Cardiac septum (tissue), 1 donor: ENCODE measurements around the gene OR51I2. TPM values are rescaled to one million over a fixed set of nuclear protein-coding genes. Genes with fewer than 3 reads are reported as not detected.

Experiments
- DNase-seq: peaks from one replicate; pipeline ENCODE4 v3.0.0-alpha.2; 2020; ENCODE audit warnings: low spot score
- intact Hi-C: fragments of 100-400 bp; cut with DNase I; formaldehyde crosslinking; loops from one replicate; pipeline ENCODE4 v1.14.0; 2022
- long read RNA-seq: library from polyadenylated mRNA; unstranded; transcript quantifications from one replicate; pipeline ENCODE4 v2.0.0, GENCODE V29; 2021
- total RNA-seq: library from RNA; stranded (reverse); fragmentation: NEBNext Ultra II Directional; extraction: Animal tissue kit (Norgen Biotek cat#: 25700); gene quantifications from one replicate; pipeline ENCODE4 v1.2.1, GENCODE V29; 2021
- donor health status: DM: no; HTN: no; CAD: no.

Gene OR51I2
- not detected for total RNA-seq
- long read RNA-seq, partial matches to known transcripts, result 0 of 1 reads
- long read RNA-seq, other reads (novel, unspliced or antisense), result 1 of 1 reads

- DNase-seq, result no peak
- intact Hi-C loops, result no loop called here
These were observed at the start of gene OR51I2 for GRCh38 chr11:5449023-5449422. Gene OR51I2, plus strand, starts transcription at chr11:5449323. Its CDS starts 4,166 bp downstream, at chr11:5453489.

- no peak for DNase-seq
- intact Hi-C loops, result no loop called here
These were observed 44.0 kb upstream of the OR51I2 start for GRCh38 chr11:5405173-5405572.

GRCh38 chr11:5420993-5421392 is 28.1 kb upstream of the OR51I2 start:
- intact Hi-C loops, result no loop called here
- DNase-seq, result no peak

GRCh38 chr11:5421811-5422210 is 27.3 kb upstream of the OR51I2 start, which contains the start of gene OR51Q1:
Gene OR51Q1, plus strand, starts transcription at chr11:5422111. Its CDS starts 90 bp downstream, at chr11:5422201.
- DNase-seq, result no peak
- intact Hi-C loops, result no loop called here

- DNase-seq, result no peak
- intact Hi-C loops, result no loop called here
These were observed 26.0 kb upstream of the OR51I2 start for GRCh38 chr11:5423131-5423530.

GRCh38 chr11:5441414-5441813 is 7.7 kb upstream of the OR51I2 start, which contains the start of gene OR51I1:
Gene OR51I1, minus strand, starts transcription at chr11:5441514. Its CDS starts 0 bp downstream, at chr11:5441514.
- no peak for DNase-seq
- intact Hi-C loops, result no loop called here

- DNase-seq, result no peak
- intact Hi-C loops, result no loop called here
These were observed 5.2 kb upstream of the OR51I2 start for GRCh38 chr11:5443835-5444393.

- no peak for DNase-seq
- intact Hi-C loops, result no loop called here
These were observed 309 bp downstream of the OR51I2 start for GRCh38 chr11:5449432-5449831.

- intact Hi-C loops, result no loop called here
- no peak for DNase-seq
These were observed 12.0 kb downstream of the OR51I2 start for GRCh38 chr11:5460983-5461621.

GRCh38 chr11:5467527-5467926 is 18.4 kb downstream of the OR51I2 start:
- DNase-seq, result no peak
- intact Hi-C loops, result no loop called here

GRCh38 chr11:5473921-5474320 is 24.8 kb downstream of the OR51I2 start:
- intact Hi-C loops, result no loop called here
- DNase-seq, result no peak

- intact Hi-C loops, result loop anchor here (5.0 kb wide), 1 partner anchor 331 kb away; the partner anchor contains the start of gene OR52N2
- DNase-seq, result no peak
These were observed 27.2 kb downstream of the OR51I2 start for GRCh38 chr11:5476186-5476819.

GRCh38 chr11:5486003-5486402 is 36.9 kb downstream of the OR51I2 start:
- intact Hi-C loops, result no loop called here
- DNase-seq, result no peak

GRCh38 chr11:5486421-5486820 is 37.3 kb downstream of the OR51I2 start:
- intact Hi-C loops, result no loop called here
- no peak for DNase-seq

- intact Hi-C loops, result no loop called here
- DNase-seq, result no peak
These were observed 39.3 kb downstream of the OR51I2 start, which contains the start of gene OR52D1 for GRCh38 chr11:5488385-5488784. Gene OR52D1, plus strand, starts transcription at chr11:5488685. Its CDS starts 22 bp downstream, at chr11:5488707.

GRCh38 chr11:5488798-5489399 is 39.8 kb downstream of the OR51I2 start:
- no peak for DNase-seq
- intact Hi-C loops, result no loop called here

GRCh38 chr11:5489576-5490357 is 40.6 kb downstream of the OR51I2 start:
- no peak for DNase-seq
- intact Hi-C loops, result no loop called here

GRCh38 chr11:5499671-5500070 is 50.5 kb downstream of the OR51I2 start:
- no peak for DNase-seq
- intact Hi-C loops, result no loop called here

GRCh38 chr11:5500393-5500801 is 51.3 kb downstream of the OR51I2 start:
- intact Hi-C loops, result no loop called here

More at GRCh38 chr11:5500393-5500801, 51.3 kb downstream of the OR51I2 start:
- DNase-seq, result no peak
